Panc1 (cell line): ENCODE results near the gene PPP1R8. TPM values are rescaled to one million over a fixed set of nuclear protein-coding genes. Genes with fewer than 3 reads are reported as not detected.

Source experiments
- ATAC-seq: fragments of 200-7000 bp; cut with Tn5 transposase; 2 replicates; pipeline ENCODE4 v1.9.1; 2020; ENCODE audit warnings: mild to moderate bottlenecking, moderate library complexity
- BruUV-seq: library from RNA; stranded (reverse); fragments of 400-500 nt; replicated peaks from 2 replicates; lab custom pipeline; 2021; lab: Mats Ljungman, UMichigan
- CTCF ChIA-PET: fragments of 300-600 bp; sonication (Branson Sonifier 250); formaldehyde crosslinking; loops from one replicate; lab custom pipeline; 2022; ENCODE audit warnings: antibody characterized with exemption; lab: Charles Lee
- POLR2A ChIA-PET: fragments of 300-600 bp; sonication (Branson Sonifier 250); formaldehyde crosslinking; loops from one replicate; lab custom pipeline; 2022; ENCODE audit warnings: antibody characterized with exemption; lab: Charles Lee
- DNase-seq: peaks from one replicate; pipeline ENCODE4 v3.0.0-alpha.2; 2010; ENCODE audit warnings: low read depth, low spot score
- H3K27ac ChIP-seq: 2 replicates; pipeline ENCODE4 v1.5.1; 2011; ENCODE audit warnings: mild to moderate bottlenecking, low read length, inconsistent platforms
- H3K27me3 ChIP-seq: fragments of 200-500 bp; sonication (Bioruptor generic); 2 replicates; pipeline ENCODE4 v1.6.0; 2014; ENCODE audit warnings: low read length, inconsistent platforms; ENCODE audit not compliant: control insufficient read depth, insufficient read depth
- H3K36me3 ChIP-seq: fragments of 200-500 bp; sonication (Bioruptor generic); 2 replicates; pipeline ENCODE4 v1.5.1; 2014; ENCODE audit warnings: inconsistent platforms, mild to moderate bottlenecking, low read length, moderate library complexity; ENCODE audit not compliant: control insufficient read depth, insufficient read depth
- H3K4me1 ChIP-seq: 2 replicates; pipeline ENCODE4 v1.5.1; 2011; ENCODE audit warnings: inconsistent platforms, mild to moderate bottlenecking, low read length, moderate library complexity; ENCODE audit not compliant: control insufficient read depth, insufficient read depth
- H3K4me3 ChIP-seq, 2 experiments: 2 replicates each; pipeline ENCODE4 v1.5.1; 2011 to 2012; ENCODE audit warnings: low read depth in 2 of 2, low read length in 2 of 2, mild to moderate bottlenecking in 2 of 2, inconsistent platforms in 1 of 2, moderate library complexity in 1 of 2
- H3K9me3 ChIP-seq: fragments of 200-500 bp; sonication (Bioruptor generic); 2 replicates; pipeline ENCODE4 v1.5.1; 2014; ENCODE audit warnings: low read depth, mild to moderate bottlenecking, inconsistent platforms, low read length, moderate library complexity; ENCODE audit not compliant: control insufficient read depth, insufficient read depth
- POLR2AphosphoS5 ChIP-seq: IDR thresholded peaks from 2 replicates; pipeline ENCODE4 v1.6.1; 2012; ENCODE audit warnings: mild to moderate bottlenecking, low read depth, low read length, moderate library complexity
- REST ChIP-seq, 2 experiments: IDR thresholded peaks; 2 replicates each; pipeline ENCODE4 v1.6.1; 2011 to 2012; ENCODE audit warnings: low read depth in 2 of 2, control low read depth in 1 of 2, low read length in 1 of 2, mild to moderate bottlenecking in 1 of 2, moderate library complexity in 1 of 2; ENCODE audit not compliant: insufficient read depth in 1 of 2
- SIN3A ChIP-seq: IDR thresholded peaks from 2 replicates; pipeline ENCODE4 v1.6.1; 2012; ENCODE audit warnings: low read depth, mild to moderate bottlenecking, low read length, moderate library complexity, borderline replicate concordance; ENCODE audit not compliant: insufficient read depth
- TCF7L2 ChIP-seq: IDR thresholded peaks from 2 replicates; pipeline ENCODE4 v1.6.1; 2011; ENCODE audit warnings: mild to moderate bottlenecking, low read depth, low read length, inconsistent platforms
- in situ Hi-C: cut with HindIII; loops from 2 replicates; pipeline ENCODE4 v1.10.0; 2016; ENCODE audit warnings: low sequenced_read_pairs, low pct_unique_long_range_greater_than_20kb
- intact Hi-C: fragments of 100-400 bp; cut with micrococcal nuclease; formaldehyde crosslinking; loops from one replicate; pipeline ENCODE4 v1.10.0; 2022; ENCODE audit not compliant: unreplicated experiment
- total RNA-seq: library from RNA; stranded (reverse); gene quantifications from one replicate; pipeline ENCODE4 v1.2.1, GENCODE V29; 2021; ENCODE audit not compliant: unreplicated experiment
- TF ChIP-seq, protein P1 (sequence below): fragments of 450-650 bp; IDR thresholded peaks from 2 replicates; pipeline ENCODE4 v1.5.1; 2017; ENCODE audit warnings: mild to moderate bottlenecking

Gene PPP1R8
- total RNA-seq, 1 experiment from 2014 or later: 59.7 TPM

GRCh38 chr1:27886744-27887143, 56.2 kb downstream of the PPP1R8 start:
- H3K36me3 ChIP-seq: no peaks in the 10 kb centered on the region; the same call in 1 of the 2 replicates
- ATAC-seq (no peak), DNase-seq (no peak)
- intact Hi-C loops (no loop called here), in situ Hi-C loops (no loop called here)
- H3K4me3 ChIP-seq: no peak overlapping the region
- H3K27ac ChIP-seq: no peak overlapping the region
- ChIA-PET CTCF (interaction anchor here (0.6 kb wide), 1 partner anchor 360 kb away, joined by 5 read pairs; no protein-coding TSS in a partner anchor), POLR2A (no interaction called here)
- TF ChIP-seq REST (IDR thresholded peaks at IDR 0.05; ENCODE audit: insufficient read depth in 1 of 2, low read depth in 2 of 2, low read length in 1 of 2) (no peak), POLR2AphosphoS5 (no peak), TCF7L2 (no peak), SIN3A (no peak)
- TF ChIP-seq, protein P1, sequence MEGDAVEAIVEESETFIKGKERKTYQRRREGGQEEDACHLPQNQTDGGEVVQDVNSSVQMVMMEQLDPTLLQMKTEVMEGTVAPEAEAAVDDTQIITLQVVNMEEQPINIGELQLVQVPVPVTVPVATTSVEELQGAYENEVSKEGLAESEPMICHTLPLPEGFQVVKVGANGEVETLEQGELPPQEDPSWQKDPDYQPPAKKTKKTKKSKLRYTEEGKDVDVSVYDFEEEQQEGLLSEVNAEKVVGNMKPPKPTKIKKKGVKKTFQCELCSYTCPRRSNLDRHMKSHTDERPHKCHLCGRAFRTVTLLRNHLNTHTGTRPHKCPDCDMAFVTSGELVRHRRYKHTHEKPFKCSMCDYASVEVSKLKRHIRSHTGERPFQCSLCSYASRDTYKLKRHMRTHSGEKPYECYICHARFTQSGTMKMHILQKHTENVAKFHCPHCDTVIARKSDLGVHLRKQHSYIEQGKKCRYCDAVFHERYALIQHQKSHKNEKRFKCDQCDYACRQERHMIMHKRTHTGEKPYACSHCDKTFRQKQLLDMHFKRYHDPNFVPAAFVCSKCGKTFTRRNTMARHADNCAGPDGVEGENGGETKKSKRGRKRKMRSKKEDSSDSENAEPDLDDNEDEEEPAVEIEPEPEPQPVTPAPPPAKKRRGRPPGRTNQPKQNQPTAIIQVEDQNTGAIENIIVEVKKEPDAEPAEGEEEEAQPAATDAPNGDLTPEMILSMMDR: no peak
- no TSS peak for BruUV-seq
- no peaks in the 10 kb centered on the region for H3K9me3 ChIP-seq
- no peaks in the 10 kb centered on the region for H3K27me3 ChIP-seq
- H3K4me1 ChIP-seq: no peaks in the 10 kb centered on the region

DNA sequence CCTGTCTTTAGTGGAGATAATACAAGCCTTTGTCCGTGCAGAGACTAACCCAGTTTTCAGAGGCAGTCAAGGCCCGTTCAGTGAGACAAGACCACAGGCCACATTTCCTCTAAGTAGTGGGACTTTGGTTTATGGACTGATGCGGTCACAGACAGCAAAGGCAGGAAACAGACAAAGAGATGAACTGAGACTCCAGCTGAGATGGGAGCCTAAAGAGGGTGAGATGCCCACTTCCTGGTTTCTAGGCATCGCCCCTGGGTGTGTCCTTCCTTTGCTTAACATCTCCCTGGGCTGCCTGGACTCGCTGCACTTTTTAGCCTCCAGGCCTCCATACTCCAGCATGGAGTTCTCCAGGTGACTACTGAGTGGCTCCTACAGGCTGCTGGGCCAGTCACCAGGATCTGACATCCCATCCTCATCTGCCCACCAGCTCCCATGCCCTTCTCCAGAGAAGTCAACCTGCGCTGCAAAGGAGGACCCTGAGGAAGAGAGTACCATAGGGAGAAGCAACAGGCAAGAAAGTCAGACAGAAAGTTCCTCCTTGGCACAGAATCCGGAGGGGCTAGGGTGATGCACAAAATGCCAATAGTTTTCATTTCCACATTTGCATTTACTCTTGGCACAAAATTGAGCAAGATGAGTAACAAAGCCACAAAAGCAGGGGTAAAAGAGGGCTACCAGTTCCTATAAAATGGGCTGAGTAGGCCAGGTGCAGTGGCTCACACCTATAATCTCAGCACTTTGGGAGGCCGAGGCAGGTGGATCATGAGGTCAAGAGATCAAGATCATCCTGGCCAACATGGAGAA, 56.8 kb downstream of the PPP1R8 start:
- H3K4me3 ChIP-seq: no peak overlapping the region
- no peak for DNase-seq
- TF ChIP-seq REST (IDR thresholded peaks at IDR 0.05; ENCODE audit: insufficient read depth in 1 of 2, low read depth in 2 of 2, low read length in 1 of 2) (no peak), SIN3A (no peak), POLR2AphosphoS5 (no peak), TCF7L2 (no peak)
- TF ChIP-seq, protein P1: no peak
- no peaks in the 10 kb centered on the region for H3K27me3 ChIP-seq
- H3K36me3 ChIP-seq: peaks cover 2% of the 10 kb centered on the region
- ChIA-PET POLR2A (no interaction called here), CTCF (interaction anchor here (0.6 kb wide), 1 partner anchor 359 kb away, joined by 5 read pairs; no protein-coding TSS in a partner anchor)
- in situ Hi-C loops: no loop called here
- ATAC-seq: no peak
- no TSS peak for BruUV-seq
- intact Hi-C loops: no loop called here
- H3K27ac ChIP-seq: no peak overlapping the region
- H3K4me1 ChIP-seq: no peaks in the 10 kb centered on the region
- H3K9me3 ChIP-seq: no peaks in the 10 kb centered on the region
